Vagina (tissue), 2 donors: ENCODE results near the gene PIK3CG.

ENCODE experiments used
- CTCF ChIP-seq, 3 experiments: fragments of 450-650 bp in 2 of 3; fragments of 200-600 bp in 1 of 3; sonication (generic) in 1 of 3; IDR thresholded peaks; one replicate each; pipeline ENCODE4 v1.5.1; 2017 to 2019; ENCODE audit warnings: antibody characterized with exemption in 3 of 3, mild to moderate bottlenecking in 2 of 3, moderate library complexity in 2 of 3
- POLR2AphosphoS5 ChIP-seq, 2 donors: sonication (generic); formaldehyde crosslinking; IDR thresholded peaks; one replicate each; pipeline ENCODE4 v1.9.0; 2017; ENCODE audit warnings: antibody characterized with exemption in 2 of 2, mild to moderate bottlenecking in 2 of 2, low read depth in 1 of 2; ENCODE audit not compliant: insufficient read depth in 1 of 2

GRCh38 chr7:106881984-106882383 lies 16.9 kb downstream of the PIK3CG start:
- no peak for TF ChIP-seq CTCF (IDR thresholded peaks at IDR 0.05)
- no peak for TF ChIP-seq POLR2AphosphoS5 (IDR thresholded peaks at IDR 0.05; ENCODE audit: insufficient read depth in 1 of 2, low read depth in 1 of 2)
